ENCODE measurements around the gene CLRN1.
"Not testable (repeated sequence)": the region's sequence is repeated elsewhere in the genome, so short reads cannot be mapped to it uniquely, and the experiment has no call there.

CLRN1 gene, protein sequence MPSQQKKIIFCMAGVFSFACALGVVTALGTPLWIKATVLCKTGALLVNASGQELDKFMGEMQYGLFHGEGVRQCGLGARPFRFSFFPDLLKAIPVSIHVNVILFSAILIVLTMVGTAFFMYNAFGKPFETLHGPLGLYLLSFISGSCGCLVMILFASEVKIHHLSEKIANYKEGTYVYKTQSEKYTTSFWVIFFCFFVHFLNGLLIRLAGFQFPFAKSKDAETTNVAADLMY

GRCh38 chr3:150972366-150973071 is at the start of gene CLRN1:
Gene CLRN1 (minus strand): TSS chr3:150972727. CDS start chr3:150972708, 19 bp downstream.
- DNase-seq = no peak

DNA sequence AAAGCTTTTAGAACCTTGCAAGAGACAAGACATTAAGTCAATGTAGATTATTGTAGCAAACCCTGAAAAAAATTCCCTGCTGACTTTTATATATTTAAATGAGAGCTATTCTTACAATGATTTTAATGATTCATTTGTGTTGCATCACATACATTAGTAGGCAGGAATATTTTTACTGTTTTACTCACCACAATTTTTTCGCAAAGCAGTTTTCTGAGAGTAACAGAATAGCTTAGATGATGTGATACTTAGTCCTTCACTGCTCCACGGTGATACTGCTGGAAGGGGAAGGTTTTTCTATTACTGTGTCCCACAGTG is 43.9 kb upstream of the CLRN1 start:
- DNase-seq = no peak

- DNase-seq = no peak
Measured at GRCh38 chr3:151015767-151016477, 43.4 kb upstream of the CLRN1 start.

DNA sequence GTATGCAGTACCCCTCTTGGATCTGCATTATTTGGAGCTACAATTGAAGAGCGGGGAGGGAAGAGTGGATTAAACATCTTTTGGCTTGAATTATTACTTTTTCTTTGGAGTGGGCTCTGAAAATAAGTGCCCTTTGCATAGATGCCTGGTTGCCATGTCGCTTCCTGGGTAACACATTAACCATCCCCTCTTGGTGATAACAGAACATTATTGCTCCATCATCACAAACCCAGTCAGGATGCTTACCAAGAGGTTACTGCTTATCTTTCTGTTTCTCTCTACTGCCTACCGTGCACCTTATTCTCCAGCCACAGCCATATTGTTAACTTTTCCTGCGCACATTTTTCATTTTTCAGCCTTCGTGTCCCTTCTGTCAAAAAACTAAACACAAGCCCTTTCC is 42.7 kb upstream of the CLRN1 start:
- no peak for DNase-seq

DNA sequence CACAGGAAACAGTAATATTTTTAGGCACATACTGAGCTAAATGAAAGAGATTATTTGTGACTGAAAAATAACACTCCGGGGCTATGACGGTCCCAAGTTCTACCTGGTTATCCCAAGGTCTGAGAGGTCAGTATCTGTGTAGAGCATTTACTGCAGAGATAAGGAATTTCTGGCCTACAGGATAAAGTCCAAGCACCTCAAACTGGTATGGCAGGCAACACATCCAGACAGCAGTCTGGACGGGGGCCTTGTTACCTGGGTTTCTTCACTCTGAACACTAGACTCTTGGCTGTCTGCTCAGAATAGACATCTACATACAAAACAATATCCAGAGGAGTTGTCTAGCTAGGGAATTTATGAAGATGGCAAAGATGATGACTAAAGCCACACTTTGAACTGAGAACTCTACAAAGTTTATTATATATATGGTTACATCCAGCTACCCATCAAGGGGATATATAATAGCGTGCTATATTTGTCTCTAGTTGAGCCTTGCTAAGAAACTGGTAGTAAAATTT is 42.0 kb upstream of the CLRN1 start:
- DNase-seq = no peak

- DNase-seq = no peak
Measured at GRCh38 chr3:151012753-151013152, 40.2 kb upstream of the CLRN1 start.

DNA sequence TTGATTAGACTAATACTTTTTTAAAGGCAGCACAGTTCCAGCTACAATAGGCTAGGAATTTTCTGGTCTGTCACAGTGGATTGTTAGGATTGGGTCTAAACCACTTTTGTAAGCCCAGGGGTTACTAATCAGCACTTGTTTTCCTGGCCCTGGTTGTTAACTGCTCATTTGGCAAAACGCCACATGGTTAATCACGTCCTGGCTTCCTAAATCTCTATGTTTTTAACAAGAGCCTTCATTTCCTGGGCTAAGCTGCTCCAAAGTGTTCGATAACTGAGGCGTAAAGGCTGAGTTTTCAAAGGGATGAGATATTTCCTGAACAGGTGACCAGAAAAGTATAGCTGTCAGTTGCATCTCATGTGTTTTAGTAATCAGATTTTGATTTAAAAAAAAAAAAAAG is 38.9 kb upstream of the CLRN1 start:
- DNase-seq = no peak

GRCh38 chr3:151009981-151010380 is 37.5 kb upstream of the CLRN1 start:
- no peak for DNase-seq

GRCh38 chr3:151009430-151009829 is 36.9 kb upstream of the CLRN1 start:
- DNase-seq = no peak

GRCh38 chr3:151008699-151009098 is 36.2 kb upstream of the CLRN1 start:
- DNase-seq = no peak

DNA sequence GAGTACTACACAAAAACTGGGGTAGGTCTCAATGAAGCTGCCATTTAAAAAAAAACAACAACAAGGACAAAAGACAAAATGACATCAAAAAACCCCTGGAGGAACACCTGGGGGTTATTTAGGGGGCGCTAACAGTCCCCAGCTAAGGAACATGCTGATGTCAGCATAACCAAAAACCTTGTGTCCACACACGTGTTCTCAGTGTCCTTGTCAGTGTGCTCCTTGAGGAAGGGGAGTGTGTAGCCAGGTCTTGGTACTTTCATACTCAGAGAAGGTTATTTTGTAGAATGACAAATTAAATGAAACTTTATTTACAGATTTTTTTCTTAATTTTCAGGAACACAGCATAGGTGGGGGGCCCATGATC is 31.2 kb upstream of the CLRN1 start:
- DNase-seq = no peak

DNA sequence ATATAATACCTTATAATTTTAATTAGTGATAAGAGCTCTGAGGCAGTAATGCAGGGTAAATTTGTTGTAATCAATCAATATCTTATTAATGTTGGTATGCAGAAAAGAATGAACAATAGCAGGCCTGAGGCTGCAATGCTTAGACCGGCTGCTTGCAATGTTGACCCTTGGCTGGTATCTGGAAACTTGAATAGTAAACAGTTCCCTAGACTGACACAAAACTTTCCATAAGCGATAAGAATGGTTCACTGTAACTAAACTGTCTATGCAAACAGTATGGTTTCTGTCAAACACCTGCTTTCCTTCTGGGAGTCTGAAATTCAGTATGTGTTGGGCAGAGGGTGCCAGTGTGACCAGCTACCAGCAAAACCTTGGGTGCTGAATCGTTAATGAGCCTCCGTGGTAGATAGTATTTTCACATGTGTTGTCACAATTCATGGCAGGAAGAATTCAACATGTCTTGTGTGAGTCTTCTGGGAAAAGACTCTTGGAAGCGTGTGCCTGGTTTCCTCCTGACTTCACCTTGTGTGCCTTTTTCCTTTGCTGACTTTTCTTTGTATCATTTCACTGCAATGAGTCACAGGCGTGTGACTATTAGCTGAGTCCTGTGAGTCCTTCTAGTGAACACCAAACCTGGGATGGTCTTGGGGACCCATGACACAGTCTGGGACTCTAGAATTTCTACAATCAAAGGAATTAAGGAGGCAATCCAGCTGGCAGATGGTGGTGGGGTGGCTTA is 30.7 kb upstream of the CLRN1 start:
- DNase-seq = no peak

DNA sequence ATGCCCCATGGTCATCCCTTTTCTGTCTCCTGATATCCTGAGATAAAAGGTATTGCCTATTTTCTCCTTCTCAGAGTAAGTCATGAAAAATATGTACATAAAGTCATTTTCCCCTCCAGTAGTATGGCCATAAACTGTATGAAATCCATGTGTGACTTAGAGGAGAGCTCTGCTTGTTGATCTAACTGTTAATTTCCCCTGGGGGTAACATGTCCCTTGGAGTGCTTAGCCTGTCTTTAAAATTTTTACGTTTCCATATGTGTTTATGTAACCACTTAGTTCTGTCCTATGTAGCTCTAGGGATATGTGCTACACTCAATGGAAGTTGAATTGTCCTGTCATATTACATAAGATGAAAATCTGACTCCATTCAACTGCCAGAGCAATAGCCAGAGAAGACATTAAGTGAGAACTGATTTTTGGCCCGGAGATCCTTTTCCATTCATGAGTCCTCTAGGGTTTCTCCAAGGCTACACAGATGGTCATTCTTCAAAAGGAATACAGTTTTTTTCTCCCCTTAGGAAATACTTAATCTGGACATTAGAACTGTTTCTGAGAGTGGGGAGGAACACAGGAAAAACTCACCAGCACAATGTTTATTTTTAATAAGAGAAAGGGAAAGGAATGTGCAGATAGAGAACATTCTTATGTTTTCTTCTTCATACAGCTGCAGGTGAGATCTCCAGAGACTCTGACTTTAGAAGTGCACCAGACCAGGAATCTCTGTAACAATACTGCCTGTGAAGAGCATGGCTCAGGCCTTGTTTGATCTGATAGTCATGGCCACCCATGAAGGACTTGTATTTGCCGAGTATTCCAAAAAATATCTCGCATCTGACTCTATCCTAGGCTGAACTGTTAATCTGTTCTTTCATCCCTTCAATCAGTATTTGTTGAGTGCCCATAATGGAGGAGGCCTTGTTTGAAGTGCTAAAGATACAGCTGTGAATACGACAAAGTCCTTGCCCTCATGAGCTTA is 29.8 kb upstream of the CLRN1 start:
- no peak for DNase-seq

GRCh38 chr3:150998996-150999395 is 26.5 kb upstream of the CLRN1 start:
- DNase-seq = no peak

GRCh38 chr3:150996731-150997130 is 24.2 kb upstream of the CLRN1 start:
- no peak for DNase-seq

- DNase-seq = no peak
Measured at GRCh38 chr3:150995510-150995909, 23.0 kb upstream of the CLRN1 start.

DNA sequence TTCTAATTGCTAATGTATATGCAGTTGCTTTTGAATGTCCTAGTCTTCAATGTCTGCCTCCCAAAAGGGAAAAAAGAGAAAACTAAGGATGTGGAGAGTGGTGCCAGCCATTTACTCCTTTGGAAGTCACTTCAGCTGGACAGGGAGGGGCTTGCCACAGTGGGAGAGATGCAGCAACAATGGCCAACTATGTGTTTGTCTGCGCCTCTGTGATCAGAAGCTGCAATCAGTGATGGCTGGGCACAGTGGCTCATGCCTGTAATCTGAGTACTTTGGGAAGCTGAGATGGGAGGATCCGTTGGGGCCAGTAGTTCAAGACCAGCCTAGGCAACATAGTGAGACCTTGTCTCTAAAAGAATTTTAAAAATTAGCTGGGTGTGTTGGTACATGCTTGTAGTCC is 16.7 kb upstream of the CLRN1 start:
- DNase-seq = no peak

DNA sequence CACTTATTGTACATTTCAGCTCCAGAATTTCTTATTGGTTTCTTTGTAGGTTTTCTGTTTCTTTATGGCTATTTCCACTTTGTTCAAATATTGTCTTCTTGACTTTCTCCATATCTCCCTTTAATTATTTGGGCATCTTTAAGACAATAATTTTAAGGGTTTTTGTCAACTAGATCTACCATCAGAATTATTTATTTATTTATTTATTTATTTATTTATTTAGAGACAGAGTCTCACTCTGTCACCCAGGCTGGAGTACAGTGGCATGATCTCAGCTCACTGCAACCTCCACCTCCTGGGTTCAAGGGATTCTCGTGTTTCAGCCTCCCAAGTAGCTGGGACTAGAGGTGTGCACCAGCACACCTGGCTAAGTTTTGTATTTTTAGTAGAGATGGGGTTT is 15.9 kb upstream of the CLRN1 start:
- not testable (repeated sequence) for DNase-seq

DNA sequence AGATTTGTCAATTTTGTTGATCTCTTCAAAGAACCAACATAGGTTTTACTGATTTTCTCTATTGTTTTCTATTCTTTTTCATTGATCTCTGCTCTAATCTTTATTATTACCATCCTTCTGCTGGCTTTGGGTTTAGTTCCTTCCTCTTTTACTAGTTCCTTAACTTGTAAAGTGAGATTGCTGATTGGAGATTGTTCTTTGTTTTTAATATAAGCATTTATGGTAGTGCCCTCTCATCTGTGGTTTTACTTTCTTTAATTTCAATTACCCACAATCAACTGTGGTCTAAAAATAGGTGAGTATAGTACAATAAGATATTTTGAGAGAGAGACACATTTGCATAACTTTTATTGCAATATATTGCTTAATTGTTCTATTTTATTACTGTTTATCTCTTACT is 13.2 kb upstream of the CLRN1 start:
- no peak for DNase-seq

- no peak for DNase-seq
Measured at GRCh38 chr3:150984066-150984465, 11.5 kb upstream of the CLRN1 start.

DNA sequence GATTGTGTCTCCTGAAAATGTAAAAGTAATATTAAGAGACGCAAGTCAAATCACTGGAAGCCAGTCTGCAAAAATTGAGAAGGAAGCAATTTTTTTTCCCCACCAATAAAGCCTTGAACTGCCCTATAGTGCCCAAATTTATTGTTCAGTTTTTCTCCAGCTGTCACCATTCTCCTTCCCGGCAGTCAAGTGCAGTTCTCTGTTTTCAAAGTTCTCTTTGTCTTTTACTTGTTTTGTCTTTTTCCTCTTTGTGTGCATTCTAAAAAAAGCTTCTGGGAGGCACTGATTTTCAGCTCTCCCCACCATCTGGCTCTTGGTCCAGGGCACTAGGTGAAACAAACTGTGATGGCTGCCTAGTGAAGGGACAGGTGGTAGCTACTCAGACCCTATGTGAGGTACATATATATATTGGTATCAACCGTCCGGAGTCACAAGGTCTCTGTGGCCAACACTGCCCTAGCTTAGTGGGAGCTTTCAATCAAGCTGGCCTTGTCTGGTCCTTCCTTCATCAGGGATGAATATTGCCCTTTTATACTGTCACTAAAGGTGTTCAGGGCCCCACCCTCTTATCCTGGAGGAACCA is 6.1 kb upstream of the CLRN1 start:
- DNase-seq = no peak

GRCh38 chr3:150975992-150976368 is 3.5 kb upstream of the CLRN1 start:
- peak; percentile 28 for DNase-seq
